Activated naive CD8-positive, alpha-beta T cell treated with anti-CD3 and anti-CD28 coated beads, Interleukin-2, amount 10 ng/mL, durations not matched to agents 7 days and 5 days (primary cell): Measurements from ENCODE around the gene IZUMO4. TPM values are rescaled to one million over a fixed set of nuclear protein-coding genes. Genes with fewer than 3 reads are reported as not detected.

ENCODE experiments used
- ATAC-seq: fragments of 150-1000 bp; cut with Tn5 transposase; one replicate; pipeline ENCODE4 v1.10.0; 2021; ENCODE audit warnings: low read depth, moderate library complexity
- POLR2A ChIA-PET: fragments of 350-600 bp; sonication (Branson Sonifier 250); formaldehyde crosslinking; loops from one replicate; lab custom pipeline; 2021; ENCODE audit warnings: antibody characterized with exemption; lab: Charles Lee
- DNase-seq: peaks from one replicate; pipeline ENCODE4 v3.0.0; 2021
- H3K27ac Mint-ChIP-seq: one replicate; pipeline ENCODE4 v1.8.0; 2022; ENCODE audit warnings: mild to moderate bottlenecking, mixed read lengths
- H3K27me3 Mint-ChIP-seq: one replicate; pipeline ENCODE4 v1.8.0; 2022; ENCODE audit warnings: mild to moderate bottlenecking, moderate library complexity, mixed read lengths
- H3K36me3 Mint-ChIP-seq: one replicate; pipeline ENCODE4 v1.8.0; 2021; ENCODE audit warnings: mild to moderate bottlenecking, mixed read lengths
- H3K4me1 Mint-ChIP-seq: one replicate; pipeline ENCODE4 v1.8.0; 2021; ENCODE audit warnings: mixed read lengths
- H3K4me3 Mint-ChIP-seq: one replicate; pipeline ENCODE4 v1.8.0; 2022; ENCODE audit warnings: mild to moderate bottlenecking, moderate library complexity, mixed read lengths
- H3K9me3 Mint-ChIP-seq: one replicate; pipeline ENCODE4 v1.8.0; 2021; ENCODE audit warnings: mixed read lengths
- total RNA-seq, 2 experiments: library from RNA; stranded (reverse); gene quantifications; one replicate each; pipeline ENCODE4 v1.2.3, GENCODE V29; 2021

IZUMO4 gene
- total RNA-seq, 2 experiments from 2014 or later, result 16.0 to 17.7 TPM

DNA sequence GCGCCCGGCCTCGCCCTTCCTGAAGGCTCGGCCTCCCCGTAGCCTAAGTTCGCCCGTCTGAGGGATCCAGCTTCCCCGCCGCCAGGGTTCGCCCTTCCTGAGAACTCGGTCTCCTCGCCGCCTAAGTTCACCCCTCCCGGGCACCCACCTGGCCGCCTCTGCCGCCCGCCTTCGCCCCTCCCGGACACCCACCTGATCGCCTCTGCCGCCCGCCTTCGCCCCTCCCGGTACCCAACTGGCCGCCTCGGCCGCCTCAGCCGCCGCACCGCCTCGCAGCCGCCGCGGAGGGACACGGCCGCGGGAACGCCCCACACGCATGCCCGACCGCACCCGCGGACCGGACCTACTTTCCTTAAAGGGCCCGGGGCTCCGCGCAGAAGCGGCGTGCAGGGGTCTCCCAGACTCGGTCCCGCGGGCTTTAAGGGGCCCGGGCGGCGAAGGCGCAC lies 658 bp upstream of the IZUMO4 start, which contains the start of gene MOB3A:
MOB3A (minus strand) TSS at position 293 of the 446 bp plus-strand sequence. CDS start 17,766 bp downstream, outside the sequence.
- POLR2A ChIA-PET, result interaction anchor here (1.0 to 5.3 kb wide), 5 partner anchors 12 to 199 kb away, joined by 3 to 180 read pairs (median 6); partner anchors contain the start of gene MKNK2
- peak; percentile 97 for DNase-seq
- Mint-ChIP-seq H3K27ac (peak within 1 kb of the TSS; percentile 96), H3K4me1 (peaks cover 13% of the 10 kb centered on the region), H3K27me3 (no peaks in the 10 kb centered on the region), H3K36me3 (peaks cover 33% of the 10 kb centered on the region), H3K4me3 (peak within 1 kb of the TSS; percentile 90), H3K9me3 (no peaks in the 10 kb centered on the region)
- ATAC-seq, result peak; percentile 49

DNA sequence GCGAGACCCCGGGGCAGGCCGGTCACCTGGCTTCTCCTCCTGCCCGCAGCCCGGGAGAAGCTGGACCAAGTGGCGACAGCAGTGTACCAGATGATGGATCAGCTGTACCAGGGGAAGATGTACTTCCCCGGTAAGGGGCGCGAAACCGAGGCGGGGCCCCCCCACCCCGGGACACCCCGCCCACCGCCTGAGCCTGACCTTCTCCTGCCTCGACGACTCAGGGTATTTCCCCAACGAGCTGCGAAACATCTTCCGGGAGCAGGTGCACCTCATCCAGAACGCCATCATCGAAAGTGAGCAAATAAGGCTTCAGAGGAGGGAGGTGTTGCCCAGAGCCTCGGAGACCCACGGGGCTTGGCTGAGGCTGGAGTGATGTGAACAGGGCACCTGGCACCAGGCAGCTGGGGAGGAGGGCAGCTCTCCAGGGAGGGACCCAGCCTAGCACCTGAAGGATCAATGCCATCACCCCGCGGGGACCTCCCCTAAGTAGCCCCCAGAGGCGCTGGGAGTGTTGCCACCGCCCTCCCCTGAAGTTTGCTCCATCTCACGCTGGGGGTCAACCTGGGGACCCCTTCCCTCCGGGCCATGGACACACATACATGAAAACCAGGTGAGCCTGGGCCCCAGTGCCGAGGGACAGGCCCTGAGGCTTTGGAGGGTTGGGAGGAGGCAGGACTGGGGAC lies 629 bp downstream of the IZUMO4 start:
- DNase-seq (peak; percentile 53), ATAC-seq (peak; percentile 0)
- no peaks in the 10 kb centered on the region for H3K27me3 Mint-ChIP-seq

DNA sequence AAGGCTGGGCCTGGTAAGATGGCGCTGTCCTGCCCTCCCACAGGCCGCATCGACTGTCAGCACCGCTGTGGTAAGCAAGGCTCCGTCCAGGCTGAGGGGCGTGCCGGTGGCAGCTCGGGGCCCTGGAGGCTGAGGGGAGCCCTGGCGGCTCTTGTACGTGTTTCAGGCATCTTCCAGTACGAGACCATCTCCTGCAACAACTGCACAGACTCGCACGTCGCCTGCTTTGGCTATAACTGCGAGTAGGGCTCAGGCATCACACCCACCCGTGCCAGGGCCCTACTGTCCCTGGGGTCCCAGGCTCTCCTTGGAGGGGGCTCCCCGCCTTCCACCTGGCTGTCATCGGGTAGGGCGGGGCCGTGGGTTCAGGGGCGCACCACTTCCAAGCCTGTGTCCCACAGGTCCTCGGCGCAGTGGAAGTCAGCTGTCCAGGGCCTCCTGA lies 1.2 kb downstream of the IZUMO4 start:
- no peak for ATAC-seq
- Mint-ChIP-seq H3K27ac (no peak overlapping the region), H3K27me3 (no peaks in the 10 kb centered on the region), H3K36me3 (peaks cover 31% of the 10 kb centered on the region), H3K9me3 (no peaks in the 10 kb centered on the region), H3K4me3 (peak overlapping the region; percentile 86), H3K4me1 (peaks cover 9% of the 10 kb centered on the region)
- DNase-seq, result no peak
- POLR2A ChIA-PET, result interaction anchor here (0.6 to 1.3 kb wide), 5 partner anchors 12 to 56 kb away, joined by 3 to 11 read pairs (median 4); no protein-coding TSS in a partner anchor

More for the DNA sequence above, 629 bp downstream of the IZUMO4 start:
- H3K4me3 Mint-ChIP-seq, result peak overlapping the region; percentile 86
- H3K27ac Mint-ChIP-seq, result peak overlapping the region; percentile 77
- peaks cover 35% of the 10 kb centered on the region for H3K36me3 Mint-ChIP-seq
- H3K4me1 Mint-ChIP-seq, result peaks cover 11% of the 10 kb centered on the region
- H3K9me3 Mint-ChIP-seq, result no peaks in the 10 kb centered on the region
- POLR2A ChIA-PET, result interaction anchor here (0.6 to 1.3 kb wide), 5 partner anchors 12 to 55 kb away, joined by 3 to 11 read pairs (median 4); no protein-coding TSS in a partner anchor

DNA sequence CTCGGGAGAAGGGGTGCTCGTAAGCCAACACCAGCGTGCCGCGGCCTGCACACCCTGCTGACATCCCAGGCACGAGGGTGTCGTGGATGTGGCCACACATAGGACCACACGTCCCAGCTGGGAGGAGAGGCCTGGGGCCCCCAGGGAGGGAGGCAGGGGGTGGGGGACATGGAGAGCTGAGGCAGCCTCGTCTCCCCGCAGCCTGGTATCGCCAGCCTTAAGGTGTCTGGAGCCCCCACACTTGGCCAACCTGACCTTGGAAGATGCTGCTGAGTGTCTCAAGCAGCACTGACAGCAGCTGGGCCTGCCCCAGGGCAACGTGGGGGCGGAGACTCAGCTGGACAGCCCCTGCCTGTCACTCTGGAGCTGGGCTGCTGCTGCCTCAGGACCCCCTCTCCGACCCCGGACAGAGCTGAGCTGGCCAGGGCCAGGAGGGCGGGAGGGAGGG lies 2.4 kb downstream of the IZUMO4 start:
- ATAC-seq (no peak), DNase-seq (no peak)
- H3K4me3 Mint-ChIP-seq, result no peak overlapping the region
- no peak overlapping the region for H3K27ac Mint-ChIP-seq
- H3K36me3 Mint-ChIP-seq, result peaks cover 31% of the 10 kb centered on the region
- H3K27me3 Mint-ChIP-seq, result no peaks in the 10 kb centered on the region
- peaks cover 9% of the 10 kb centered on the region for H3K4me1 Mint-ChIP-seq
- POLR2A ChIA-PET, result no interaction called here
- peaks cover under 1% of the 10 kb centered on the region for H3K9me3 Mint-ChIP-seq

DNA sequence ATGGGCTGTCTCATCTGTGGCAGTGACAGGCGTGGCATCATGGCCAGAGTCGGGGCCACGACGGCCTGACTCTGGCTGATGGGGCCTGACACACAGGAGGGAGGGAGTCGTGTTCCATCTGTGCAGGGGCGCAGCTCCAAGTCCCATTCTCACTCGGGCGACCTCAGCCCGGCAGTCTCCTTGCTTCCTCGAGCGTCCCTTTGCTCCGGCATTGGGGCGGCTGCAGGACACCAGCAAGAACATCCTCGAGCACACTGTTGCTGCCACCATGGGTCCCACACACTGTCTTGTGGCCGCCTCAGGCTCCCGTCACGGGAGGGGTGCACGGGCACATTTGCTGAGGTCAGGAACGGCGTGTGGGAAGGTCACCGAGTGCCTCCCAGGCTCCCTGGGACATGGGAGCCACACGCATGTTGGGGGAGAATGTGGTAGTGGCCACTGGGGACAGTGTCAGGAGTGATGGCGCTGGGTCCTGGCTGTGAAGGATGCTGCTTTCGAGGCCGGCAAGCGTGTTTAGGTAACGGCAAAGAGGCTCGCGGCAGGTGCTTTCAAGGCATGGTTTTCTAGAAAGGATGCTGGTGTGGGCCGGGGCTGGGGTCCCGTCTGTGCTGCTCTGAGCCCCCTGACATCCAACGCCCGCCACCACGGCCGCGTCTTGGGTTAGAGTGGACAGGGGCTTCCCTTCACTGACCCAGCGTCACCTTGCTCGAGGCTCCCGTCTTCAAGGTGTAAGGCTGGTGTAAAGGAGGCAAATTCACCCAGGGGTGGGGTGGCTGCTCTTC lies 3.4 kb downstream of the IZUMO4 start:
- DNase-seq (no peak), ATAC-seq (no peak)
- peaks cover 5% of the 10 kb centered on the region for H3K9me3 Mint-ChIP-seq
- H3K4me1 Mint-ChIP-seq, result peaks cover 5% of the 10 kb centered on the region
- no peaks in the 10 kb centered on the region for H3K27me3 Mint-ChIP-seq
- H3K27ac Mint-ChIP-seq, result no peak overlapping the region
- POLR2A ChIA-PET, result no interaction called here
- peaks cover 30% of the 10 kb centered on the region for H3K36me3 Mint-ChIP-seq
- H3K4me3 Mint-ChIP-seq, result no peak overlapping the region

GRCh38 chr19:2100719-2101061 lies 4.0 kb downstream of the IZUMO4 start:
- Mint-ChIP-seq H3K27me3 (no peaks in the 10 kb centered on the region), H3K27ac (no peak overlapping the region), H3K36me3 (peaks cover 32% of the 10 kb centered on the region), H3K4me3 (no peak overlapping the region), H3K4me1 (peaks cover 5% of the 10 kb centered on the region), H3K9me3 (peaks cover 5% of the 10 kb centered on the region)
- no peak for DNase-seq
- ATAC-seq, result no peak
- POLR2A ChIA-PET, result no interaction called here

- Mint-ChIP-seq H3K27ac (no peak overlapping the region), H3K27me3 (no peaks in the 10 kb centered on the region), H3K36me3 (peaks cover 39% of the 10 kb centered on the region), H3K4me3 (no peak overlapping the region), H3K9me3 (peaks cover 5% of the 10 kb centered on the region), H3K4me1 (peaks cover 5% of the 10 kb centered on the region)
- POLR2A ChIA-PET, result interaction anchor here (0.7 kb wide), 1 partner anchor 9 kb away, joined by 3 read pairs; no protein-coding TSS in a partner anchor
- ATAC-seq (no peak), DNase-seq (no peak)
Measured at GRCh38 chr19:2101417-2102335, 5.0 kb downstream of the IZUMO4 start.

- H3K27me3 Mint-ChIP-seq, result no peaks in the 10 kb centered on the region
- no peak overlapping the region for H3K27ac Mint-ChIP-seq
- no peak overlapping the region for H3K4me3 Mint-ChIP-seq
- peaks cover 2% of the 10 kb centered on the region for H3K4me1 Mint-ChIP-seq
- H3K36me3 Mint-ChIP-seq, result peaks cover 49% of the 10 kb centered on the region
- peaks cover 5% of the 10 kb centered on the region for H3K9me3 Mint-ChIP-seq
- POLR2A ChIA-PET, result no interaction called here
- DNase-seq (no peak), ATAC-seq (no peak)
Measured at GRCh38 chr19:2103045-2103707, 6.5 kb downstream of the IZUMO4 start.

DNA sequence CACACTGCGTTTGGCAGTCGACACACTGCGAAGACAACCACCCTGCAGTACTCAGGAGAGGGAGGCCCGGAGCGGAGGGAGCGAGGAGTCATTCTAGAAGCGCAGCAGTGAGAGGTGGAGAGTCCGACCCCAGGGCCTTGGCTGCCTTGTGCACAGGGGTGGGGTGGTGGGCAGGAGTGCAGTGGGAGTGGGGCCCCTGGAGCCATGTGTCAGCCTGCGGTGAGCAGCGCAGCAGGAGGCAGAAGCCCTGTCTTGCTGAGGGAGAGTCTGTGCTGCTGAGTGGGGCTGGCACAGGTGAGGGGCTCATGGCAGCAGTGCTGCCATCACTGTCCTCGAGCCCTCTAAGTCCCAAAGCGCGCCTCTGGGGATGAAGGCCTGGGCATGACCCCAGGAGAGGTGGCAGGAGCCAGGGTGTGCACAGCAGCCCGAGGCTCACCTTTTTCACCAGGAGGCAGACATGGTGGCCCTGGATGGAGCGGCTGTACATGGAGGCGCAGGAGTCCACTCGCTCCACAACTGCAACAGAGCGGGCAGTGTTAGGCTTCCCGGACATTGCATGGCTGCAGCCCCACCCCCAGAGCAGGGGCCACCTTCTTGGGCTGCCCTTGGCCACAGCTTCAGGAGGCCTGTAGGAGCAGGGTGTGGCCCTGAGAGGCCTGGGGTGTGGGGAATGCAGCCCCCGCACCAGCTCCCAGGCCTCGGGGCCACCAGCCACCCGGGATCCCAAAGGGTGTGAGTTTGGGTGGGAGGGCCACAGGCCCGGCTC lies 11.7 kb downstream of the IZUMO4 start:
- no peak for ATAC-seq
- no peak overlapping the region for H3K4me3 Mint-ChIP-seq

GRCh38 chr19:2109046-2109864 lies 12.5 kb downstream of the IZUMO4 start:
- Mint-ChIP-seq H3K36me3 (peaks cover 39% of the 10 kb centered on the region), H3K4me3 (no peak overlapping the region), H3K27ac (no peak overlapping the region), H3K27me3 (no peaks in the 10 kb centered on the region), H3K4me1 (no peaks in the 10 kb centered on the region), H3K9me3 (peaks cover 3% of the 10 kb centered on the region)
- no peak for ATAC-seq
- POLR2A ChIA-PET, result interaction anchor here (0.6 kb wide), 1 partner anchor 37 kb away, joined by 3 read pairs; no protein-coding TSS in a partner anchor
- DNase-seq, result no peak

More for the DNA sequence above, 11.7 kb downstream of the IZUMO4 start:
- Mint-ChIP-seq H3K36me3 (peaks cover 43% of the 10 kb centered on the region), H3K9me3 (peaks cover 5% of the 10 kb centered on the region), H3K27me3 (no peaks in the 10 kb centered on the region), H3K4me1 (no peaks in the 10 kb centered on the region), H3K27ac (no peak overlapping the region)
- POLR2A ChIA-PET, result no interaction called here
- DNase-seq, result no peak

GRCh38 chr19:2110822-2111221 lies 14.1 kb downstream of the IZUMO4 start:
- no peak for DNase-seq
- Mint-ChIP-seq H3K4me1 (peaks cover 2% of the 10 kb centered on the region), H3K4me3 (no peak overlapping the region), H3K36me3 (peaks cover 27% of the 10 kb centered on the region), H3K27me3 (no peaks in the 10 kb centered on the region), H3K9me3 (no peaks in the 10 kb centered on the region), H3K27ac (no peak overlapping the region)
- POLR2A ChIA-PET, result interaction anchor here (0.5 kb wide), 1 partner anchor 8 kb away, joined by 3 read pairs; no protein-coding TSS in a partner anchor
- ATAC-seq, result no peak
